SK-N-SH treated with all-trans-retinoic acid at 6 μM for 48 hours (cell line): ENCODE results near the gene MREG.

Experiments
- ESRRG ChIP-seq: fragments of 250-450 bp; sonication (Bioruptor Pico); IDR thresholded peaks from 2 replicates; pipeline ENCODE4 v1.6.1; 2021; ENCODE audit warnings: mild to moderate bottlenecking
- ISL1 ChIP-seq: fragments of 250-450 bp; sonication (Bioruptor Pico); IDR thresholded peaks from 2 replicates; pipeline ENCODE4 v2.1.2; 2022; ENCODE audit warnings: mild to moderate bottlenecking, moderate library complexity
- PPARA ChIP-seq: fragments of 250-450 bp; sonication (Bioruptor Pico); IDR thresholded peaks from 2 replicates; pipeline ENCODE4 v1.5.0; 2020; ENCODE audit warnings: mild to moderate bottlenecking, borderline replicate concordance
- TSHZ2 ChIP-seq: fragments of 250-450 bp; sonication (Bioruptor Pico); IDR thresholded peaks from 2 replicates; pipeline ENCODE4 v1.5.0; 2020; ENCODE audit warnings: mild to moderate bottlenecking, moderate library complexity
- ZNF70 ChIP-seq: fragments of 450-650 bp; formaldehyde crosslinking; IDR thresholded peaks from 2 replicates; pipeline ENCODE4 v1.5.0; 2020; ENCODE audit warnings: mild to moderate bottlenecking, moderate library complexity

GRCh38 chr2:216002693-216003092 lies 10.7 kb downstream of the MREG start:
- TF ChIP-seq ESRRG (CRISPR knock-in tag) (no peak), ISL1 (CRISPR knock-in tag) (no peak), ZNF70 (CRISPR knock-in tag) (no peak), TSHZ2 (CRISPR knock-in tag) (no peak), PPARA (CRISPR knock-in tag) (no peak)
